ENCODE results near the gene VASN. TPM values are rescaled to one million over a fixed set of nuclear protein-coding genes. Genes with fewer than 3 reads are reported as not detected.

Gene VASN
- total RNA-seq, 1 experiment from 2014 or later = 45.3 TPM

- POLR2A ChIA-PET (ENCODE audit: unreplicated experiment) = interaction anchor here (0.6 kb wide), 1 partner anchor 51 kb away, joined by 7 read pairs; no protein-coding TSS in a partner anchor
- Histone ChIP-seq H3K27me3 (ENCODE audit: insufficient read depth, low read depth) (no peaks in the 10 kb centered on the region), H3K27ac (no peak overlapping the region), H3K4me3 (no peak overlapping the region), H4K20me1 (ENCODE audit: insufficient read depth) (peaks cover 39% of the 10 kb centered on the region), H3K36me3 (ENCODE audit: low read depth) (no peaks in the 10 kb centered on the region), H3K4me2 (no peak overlapping the region), H2AFZ (no peak overlapping the region), H3K9me2 (ENCODE audit: insufficient read depth) (no peaks in the 10 kb centered on the region), H3F3A (ENCODE audit: insufficient read depth, low read depth) (peaks cover 7% of the 10 kb centered on the region; the same call in 1 of the 2 replicates), H3K4me1 (replicated peaks; ENCODE audit: insufficient read depth) (no peaks in the 10 kb centered on the region), H3K9me3 (ENCODE audit: insufficient read depth, low read depth) (no peaks in the 10 kb centered on the region), H3K79me2 (ENCODE audit: low read depth) (peaks cover 20% of the 10 kb centered on the region)
- BruUV-seq (replicated peaks) = no TSS peak
- no peak for TF ChIP-seq EZH2 (IDR thresholded peaks at IDR 0.05; ENCODE audit: low read depth)
- TF ChIP-seq, protein P1, sequence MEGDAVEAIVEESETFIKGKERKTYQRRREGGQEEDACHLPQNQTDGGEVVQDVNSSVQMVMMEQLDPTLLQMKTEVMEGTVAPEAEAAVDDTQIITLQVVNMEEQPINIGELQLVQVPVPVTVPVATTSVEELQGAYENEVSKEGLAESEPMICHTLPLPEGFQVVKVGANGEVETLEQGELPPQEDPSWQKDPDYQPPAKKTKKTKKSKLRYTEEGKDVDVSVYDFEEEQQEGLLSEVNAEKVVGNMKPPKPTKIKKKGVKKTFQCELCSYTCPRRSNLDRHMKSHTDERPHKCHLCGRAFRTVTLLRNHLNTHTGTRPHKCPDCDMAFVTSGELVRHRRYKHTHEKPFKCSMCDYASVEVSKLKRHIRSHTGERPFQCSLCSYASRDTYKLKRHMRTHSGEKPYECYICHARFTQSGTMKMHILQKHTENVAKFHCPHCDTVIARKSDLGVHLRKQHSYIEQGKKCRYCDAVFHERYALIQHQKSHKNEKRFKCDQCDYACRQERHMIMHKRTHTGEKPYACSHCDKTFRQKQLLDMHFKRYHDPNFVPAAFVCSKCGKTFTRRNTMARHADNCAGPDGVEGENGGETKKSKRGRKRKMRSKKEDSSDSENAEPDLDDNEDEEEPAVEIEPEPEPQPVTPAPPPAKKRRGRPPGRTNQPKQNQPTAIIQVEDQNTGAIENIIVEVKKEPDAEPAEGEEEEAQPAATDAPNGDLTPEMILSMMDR (conservative IDR thresholded peaks at IDR 0.05) = no peak
- CTCF ChIA-PET = interaction anchor here (0.6 to 1.4 kb wide), 3 partner anchors 29 to 187 kb away, joined by 3 to 7 read pairs (median 3); no protein-coding TSS in a partner anchor
- DNase-seq = no peak
- intact Hi-C loops (cut with micrococcal nuclease; ENCODE audit: unreplicated experiment) = no loop called here
These were observed 32.2 kb upstream of the VASN start for GRCh38 chr16:4339455-4339854.

- no peak overlapping the region for H2AFZ ChIP-seq
- H3K79me2 ChIP-seq (ENCODE audit: low read depth) = peaks cover 20% of the 10 kb centered on the region
- H3K9me2 ChIP-seq (ENCODE audit: insufficient read depth) = no peaks in the 10 kb centered on the region
- CTCF ChIA-PET = interaction anchor here (1.4 to 1.6 kb wide), 2 partner anchors 50 to 66 kb away, joined by 3 to 9 read pairs; no protein-coding TSS in a partner anchor
- no peaks in the 10 kb centered on the region for H3K36me3 ChIP-seq (ENCODE audit: low read depth)
- H3F3A ChIP-seq (ENCODE audit: insufficient read depth, low read depth) = peaks cover 8% of the 10 kb centered on the region; the same call in 1 of the 2 replicates
- intact Hi-C loops (cut with micrococcal nuclease; ENCODE audit: unreplicated experiment) = no loop called here
- TF ChIP-seq, protein P1 (conservative IDR thresholded peaks at IDR 0.05) = no peak
- TF ChIP-seq EZH2 (IDR thresholded peaks at IDR 0.05; ENCODE audit: low read depth) = no peak
- BruUV-seq (replicated peaks) = no TSS peak
- POLR2A ChIA-PET (ENCODE audit: unreplicated experiment) = interaction anchor here (0.5 to 0.6 kb wide), 2 partner anchors 32 to 51 kb away, joined by 3 to 7 read pairs; no protein-coding TSS in a partner anchor
- H3K4me1 ChIP-seq (replicated peaks; ENCODE audit: insufficient read depth) = no peaks in the 10 kb centered on the region
- no peaks in the 10 kb centered on the region for H3K9me3 ChIP-seq (ENCODE audit: insufficient read depth, low read depth)
- no peak overlapping the region for H3K4me2 ChIP-seq
- H3K4me3 ChIP-seq = no peak overlapping the region
- H3K27me3 ChIP-seq (ENCODE audit: insufficient read depth, low read depth) = no peaks in the 10 kb centered on the region
- no peak overlapping the region for H3K27ac ChIP-seq
- no peak for DNase-seq
- H4K20me1 ChIP-seq (ENCODE audit: insufficient read depth) = peaks cover 36% of the 10 kb centered on the region
These were observed 31.7 kb upstream of the VASN start for GRCh38 chr16:4339909-4340308.

GRCh38 chr16:4340443-4340842 is 31.2 kb upstream of the VASN start:
- Histone ChIP-seq H3K79me2 (ENCODE audit: low read depth) (peaks cover 20% of the 10 kb centered on the region), H3K4me2 (no peak overlapping the region), H3K4me3 (no peak overlapping the region), H2AFZ (no peak overlapping the region), H3K4me1 (replicated peaks; ENCODE audit: insufficient read depth) (no peaks in the 10 kb centered on the region), H3K27me3 (ENCODE audit: insufficient read depth, low read depth) (no peaks in the 10 kb centered on the region), H3K27ac (no peak overlapping the region), H4K20me1 (ENCODE audit: insufficient read depth) (peaks cover 37% of the 10 kb centered on the region), H3K36me3 (ENCODE audit: low read depth) (no peaks in the 10 kb centered on the region), H3F3A (ENCODE audit: insufficient read depth, low read depth) (peaks cover 14% of the 10 kb centered on the region; the same call in 1 of the 2 replicates), H3K9me3 (ENCODE audit: insufficient read depth, low read depth) (no peaks in the 10 kb centered on the region), H3K9me2 (ENCODE audit: insufficient read depth) (no peaks in the 10 kb centered on the region)
- BruUV-seq (replicated peaks) = no TSS peak
- no peak for DNase-seq
- POLR2A ChIA-PET (ENCODE audit: unreplicated experiment) = interaction anchor here (0.5 kb wide), 1 partner anchor 33 kb away, joined by 3 read pairs; no protein-coding TSS in a partner anchor
- CTCF ChIA-PET = interaction anchor here (1.4 to 1.6 kb wide), 2 partner anchors 50 to 67 kb away, joined by 3 to 9 read pairs; no protein-coding TSS in a partner anchor
- no peak for TF ChIP-seq EZH2 (IDR thresholded peaks at IDR 0.05; ENCODE audit: low read depth)
- TF ChIP-seq, protein P1 (conservative IDR thresholded peaks at IDR 0.05) = no peak
- intact Hi-C loops (cut with micrococcal nuclease; ENCODE audit: unreplicated experiment) = no loop called here
